HG03571 (cell line): ENCODE results near the gene HEG1.

Source experiments
- ATAC-seq: cut with Tn5 transposase; IDR thresholded peaks from one replicate; pipeline ENCODE4 v1.9.1; 2021; ENCODE audit not compliant: unreplicated experiment

The HEG1 gene

DNA sequence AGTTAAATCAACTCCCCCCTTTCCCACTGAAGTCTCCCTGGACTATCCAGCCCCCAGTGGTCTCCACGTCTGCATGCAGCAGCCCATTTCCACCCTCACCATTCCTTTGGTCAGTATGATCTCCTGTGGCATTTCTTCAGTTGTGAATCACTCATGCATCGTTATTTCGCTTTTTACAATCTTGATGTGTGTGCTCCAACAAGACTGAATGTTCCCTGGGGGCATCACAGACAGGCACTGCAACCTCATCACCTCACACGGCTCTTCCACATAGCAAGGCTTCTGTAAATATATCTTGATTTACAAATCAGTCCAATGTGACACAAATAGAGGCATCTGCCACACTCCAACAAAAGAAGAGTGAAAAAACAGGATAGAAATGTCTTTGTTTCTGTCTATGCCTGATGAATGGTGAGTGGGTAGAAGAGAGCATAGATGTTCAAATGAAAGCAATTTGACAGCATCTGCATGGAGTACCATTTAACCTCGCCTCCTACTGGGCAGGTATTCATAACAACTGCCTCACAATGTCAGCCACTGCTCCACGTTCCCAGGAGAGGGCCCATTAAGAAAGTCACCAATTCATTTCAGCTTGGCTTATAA, 5.2 kb downstream of the HEG1 start:
- no peak for ATAC-seq

DNA sequence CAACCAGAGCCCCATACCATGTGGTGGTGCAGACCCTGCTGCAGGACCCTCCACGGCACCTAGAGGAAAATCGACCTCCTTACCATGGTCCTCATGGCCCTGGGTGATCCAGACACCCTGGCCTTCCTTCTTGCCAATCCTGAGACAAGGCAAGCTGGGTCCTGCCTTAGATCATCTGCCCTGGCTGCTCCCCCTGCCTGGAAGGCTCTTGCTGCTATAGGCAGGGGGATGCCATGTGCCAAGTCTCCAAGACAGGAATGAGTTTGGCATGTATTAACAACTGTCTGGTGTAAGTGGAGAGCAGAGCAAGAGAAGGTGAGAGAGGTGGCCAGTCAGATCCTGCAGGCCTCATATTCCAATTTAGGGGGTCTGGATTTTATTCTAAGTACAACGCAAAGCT, 7.5 kb downstream of the HEG1 start:
- no peak for ATAC-seq

DNA sequence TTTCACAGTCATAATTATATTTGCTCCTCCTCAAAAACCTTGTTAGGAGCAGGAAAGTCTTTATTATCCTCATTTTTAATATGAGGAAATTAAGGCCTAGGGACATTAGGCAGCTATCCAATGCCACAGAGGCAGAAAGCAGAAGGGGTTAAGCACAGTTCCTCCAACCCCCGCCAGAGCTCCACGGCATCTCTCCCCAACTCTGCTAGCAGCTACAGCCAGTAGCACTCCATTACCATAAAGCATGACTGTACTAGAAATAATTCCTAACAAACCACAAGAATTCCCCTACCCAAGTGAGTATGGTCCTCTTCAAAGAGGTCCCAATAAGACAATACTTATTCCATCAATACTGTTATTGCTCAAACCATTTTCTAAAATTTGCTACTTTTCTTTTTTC, 9.8 kb downstream of the HEG1 start:
- no peak for ATAC-seq

DNA sequence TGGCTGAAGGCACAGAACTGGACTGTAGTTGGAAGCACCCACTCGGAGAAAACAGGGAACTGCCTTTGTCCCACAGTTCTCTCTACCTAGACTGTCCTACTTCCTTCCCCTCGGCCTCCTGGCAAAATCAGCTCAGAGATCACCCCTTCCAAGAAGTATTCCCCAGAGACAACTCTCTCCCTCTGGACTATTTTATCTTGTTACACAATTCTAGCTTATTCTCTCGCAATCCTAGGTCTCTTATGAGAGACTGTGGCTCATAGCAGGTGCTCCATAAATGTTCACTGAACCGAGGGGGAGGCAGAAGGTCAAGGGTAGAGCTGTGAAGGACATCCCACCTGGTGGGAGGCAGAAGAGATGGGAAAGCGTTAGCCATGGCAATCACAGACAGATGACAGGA, 10.6 kb downstream of the HEG1 start:
- ATAC-seq, result no peak

DNA sequence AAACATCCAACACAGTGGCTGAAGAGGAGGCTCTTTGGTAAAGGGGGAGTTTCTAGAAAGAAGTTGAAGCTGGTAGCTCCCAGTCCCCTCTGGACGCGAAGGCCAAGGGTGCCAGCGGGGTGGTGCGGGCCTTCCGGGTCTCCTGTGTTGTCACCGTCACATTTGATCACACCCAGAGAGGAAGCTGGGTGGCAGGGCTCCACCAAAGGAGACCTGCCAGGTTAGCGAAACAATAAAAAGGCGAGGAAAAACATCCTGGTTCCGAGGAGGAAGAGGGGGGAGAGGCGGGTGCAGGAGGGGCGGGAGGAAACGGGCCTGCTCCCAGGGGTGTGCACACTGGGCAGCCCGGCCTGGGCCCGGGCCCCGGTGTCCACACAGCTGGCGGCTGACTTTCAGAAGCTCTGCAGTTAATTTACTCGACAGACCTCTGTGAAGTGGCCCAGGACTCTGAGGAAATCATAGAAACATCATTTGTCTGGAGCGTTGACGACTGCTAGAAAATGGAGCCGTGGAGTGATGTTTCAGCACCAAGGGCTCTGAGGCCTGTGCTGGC, 12.1 kb downstream of the HEG1 start:
- no peak for ATAC-seq

DNA sequence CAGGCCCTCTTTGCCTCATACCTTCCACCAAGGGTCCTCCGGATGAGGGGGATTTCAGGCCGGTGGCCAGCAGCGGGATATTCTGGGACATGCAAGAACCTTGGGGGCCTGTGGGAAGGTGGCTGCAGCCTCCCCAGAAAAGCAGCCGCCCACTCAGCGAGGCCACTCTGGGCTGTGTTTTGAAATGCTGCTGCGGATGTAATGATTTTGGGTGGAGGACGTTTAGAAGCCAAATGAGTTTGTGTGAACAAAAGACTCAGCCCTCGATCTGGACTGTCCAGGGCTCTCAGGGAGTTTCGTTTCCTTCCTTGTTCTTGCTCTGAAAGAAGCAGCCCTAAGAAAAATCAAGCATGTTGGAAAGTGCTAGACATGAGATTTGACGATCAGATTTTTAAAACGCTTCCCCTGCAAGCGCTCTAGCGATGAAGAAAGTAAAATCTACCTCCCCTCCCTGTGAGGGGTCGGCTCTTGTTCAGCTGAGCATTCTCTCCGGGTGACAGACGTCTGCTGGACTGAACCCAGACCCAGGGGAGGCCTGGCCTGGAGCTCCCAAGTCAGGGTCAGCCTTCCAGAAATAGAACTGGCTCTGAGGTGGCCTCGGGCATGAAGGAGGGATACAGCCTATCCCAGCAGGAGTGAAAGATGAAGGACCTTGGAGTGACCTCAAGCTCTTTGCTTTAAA, 12.9 kb downstream of the HEG1 start:
- ATAC-seq, result no peak

DNA sequence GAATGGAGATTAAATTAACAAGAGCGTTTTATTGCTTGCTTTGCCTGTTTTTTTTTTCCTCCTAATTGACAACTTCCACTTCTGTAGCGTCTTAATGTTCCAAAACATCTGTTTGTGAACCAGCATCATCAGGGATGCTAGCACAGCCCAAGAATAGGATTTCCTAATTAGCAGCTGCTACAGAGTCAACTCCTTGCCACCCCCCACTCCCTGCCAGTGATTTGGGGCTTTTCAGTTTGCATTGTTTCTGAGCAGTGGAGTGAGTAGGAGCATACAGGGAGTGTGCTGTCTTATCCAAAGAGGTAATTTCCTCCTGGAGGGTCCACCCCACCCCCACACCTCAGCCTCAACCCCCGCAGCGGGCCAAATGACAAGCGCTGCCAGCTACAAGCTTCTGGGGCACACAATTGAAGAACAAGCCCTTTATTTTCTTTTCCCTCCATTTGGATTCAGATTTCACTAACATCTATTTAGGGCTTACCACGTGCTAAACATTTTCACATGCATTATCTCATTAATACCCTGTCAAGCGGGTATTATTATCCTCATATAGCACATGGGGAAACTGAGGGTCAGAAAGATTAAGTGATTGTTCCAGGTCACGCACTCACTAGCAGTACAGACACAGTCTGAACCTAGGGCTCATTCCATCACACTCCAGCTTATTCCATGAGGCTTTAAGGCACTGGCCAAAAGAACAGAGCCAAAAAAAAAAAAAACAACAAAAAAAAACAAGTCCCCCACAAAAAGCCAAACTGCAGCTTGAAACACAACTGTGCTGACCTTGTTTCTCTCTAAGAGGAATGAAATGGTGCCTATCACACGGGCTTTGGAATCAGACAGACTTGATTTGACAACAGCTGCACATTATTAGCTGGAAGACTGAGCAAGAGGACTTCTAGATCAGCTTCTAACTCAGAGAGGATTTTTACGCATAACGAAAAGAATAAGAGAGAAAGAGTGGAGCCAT, 16.4 kb downstream of the HEG1 start:
- no peak for ATAC-seq

DNA sequence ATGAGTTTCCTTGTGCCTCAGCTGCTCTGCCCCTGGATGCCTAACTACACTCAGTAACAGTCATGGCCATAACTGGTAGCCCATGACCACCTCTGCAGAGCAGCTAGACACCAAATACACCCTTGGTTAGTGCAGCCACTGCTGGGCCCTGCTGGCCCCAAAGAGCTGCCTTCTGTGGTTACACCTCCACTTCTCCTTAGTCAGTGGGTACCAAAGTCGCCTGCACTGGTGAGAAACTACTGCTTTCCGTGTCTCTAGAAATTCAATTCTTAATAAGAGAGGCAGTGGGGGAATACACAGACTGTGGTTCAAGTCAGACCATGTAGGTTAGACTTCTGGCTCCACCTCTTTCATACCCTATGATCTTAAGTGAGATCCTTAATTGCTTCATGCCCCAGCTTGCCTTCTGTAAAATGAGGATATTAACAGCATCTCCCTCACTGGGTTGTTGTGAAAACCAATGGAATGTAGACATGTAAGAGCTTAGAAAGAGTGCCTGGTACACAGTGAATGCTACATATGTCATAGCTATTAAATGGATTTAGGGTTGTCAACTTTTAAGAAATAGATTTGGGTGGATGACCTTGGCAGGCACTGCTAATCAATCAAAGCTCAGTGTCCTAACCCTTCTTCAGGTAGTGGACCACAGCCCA, 18.2 kb downstream of the HEG1 start:
- no peak for ATAC-seq

DNA sequence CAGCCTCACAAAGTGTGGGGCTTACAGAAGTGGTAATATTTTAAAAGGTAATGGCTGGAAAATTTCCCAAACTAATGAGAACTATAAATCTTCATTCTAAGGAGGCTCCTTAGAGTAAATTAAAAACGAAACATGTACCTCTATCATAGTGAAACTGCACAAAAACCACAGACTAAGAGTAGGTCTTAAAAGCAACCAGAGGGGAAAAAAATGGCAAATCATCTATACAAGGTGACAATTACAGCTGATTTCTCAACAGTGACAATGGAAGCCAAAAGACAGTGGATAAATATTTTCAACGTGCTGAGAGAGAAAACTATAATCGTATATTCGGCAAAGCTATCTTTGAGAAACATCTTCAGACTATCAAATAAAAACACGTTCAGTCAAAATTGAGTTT, 20.6 kb downstream of the HEG1 start:
- peak; percentile 53 for ATAC-seq

DNA sequence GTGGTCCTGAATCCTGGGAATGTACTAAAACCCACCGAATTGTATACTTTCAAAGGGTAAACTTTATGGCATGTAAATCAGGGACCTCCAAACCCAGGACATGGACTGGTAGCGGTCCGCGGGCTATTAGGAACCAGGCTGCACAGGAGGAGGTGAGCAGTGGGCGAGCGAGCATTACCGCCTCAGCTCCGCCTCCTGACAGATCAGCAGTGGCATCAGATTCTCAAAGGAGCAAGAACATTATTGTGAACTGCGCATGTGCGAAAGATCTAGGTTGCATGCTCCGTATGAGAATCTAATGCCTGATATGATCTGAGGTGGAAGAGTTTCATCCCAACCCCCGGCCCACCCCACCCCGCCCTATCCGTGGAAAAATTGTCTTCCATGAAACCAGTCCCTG, 22.2 kb downstream of the HEG1 start:
- no peak for ATAC-seq

DNA sequence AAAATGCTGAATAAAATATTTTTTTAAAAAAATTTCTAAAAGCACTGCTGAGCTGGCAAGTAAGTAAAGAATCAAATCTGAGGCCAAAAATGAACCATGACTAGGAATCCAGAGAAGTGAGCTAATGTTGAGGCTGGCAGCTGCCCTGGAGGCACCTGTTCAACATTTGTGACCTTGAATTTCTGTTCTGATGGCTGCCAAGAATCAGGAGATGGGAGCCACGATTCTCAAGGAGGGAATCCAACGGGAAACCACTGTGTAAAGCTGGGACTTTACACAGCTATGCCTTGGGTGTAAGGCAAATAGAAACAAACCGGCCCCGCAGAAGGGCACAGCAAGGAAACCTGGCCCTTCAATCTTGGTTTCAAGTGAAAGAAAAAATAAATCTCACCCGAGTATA, 22.7 kb downstream of the HEG1 start:
- ATAC-seq, result no peak

DNA sequence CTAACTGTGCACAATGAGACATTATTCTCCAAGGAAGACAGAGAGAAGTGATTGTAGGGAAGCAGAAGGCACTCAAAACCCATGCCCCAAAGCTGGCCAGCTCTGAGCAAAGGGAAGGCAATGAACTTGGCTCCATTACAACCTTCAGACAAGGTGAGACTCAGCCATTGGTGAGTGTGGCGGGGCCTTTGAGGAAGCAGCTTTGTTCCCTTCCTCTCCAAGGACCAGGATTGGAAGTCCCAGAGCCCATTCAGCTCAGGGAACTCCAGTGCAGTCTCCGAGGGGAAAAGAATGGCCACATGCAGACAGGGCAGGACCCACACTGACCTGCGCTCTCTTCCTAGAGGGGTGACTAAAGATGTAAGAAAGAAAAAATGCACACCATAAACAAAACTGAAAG, 23.1 kb downstream of the HEG1 start:
- ATAC-seq, result no peak

DNA sequence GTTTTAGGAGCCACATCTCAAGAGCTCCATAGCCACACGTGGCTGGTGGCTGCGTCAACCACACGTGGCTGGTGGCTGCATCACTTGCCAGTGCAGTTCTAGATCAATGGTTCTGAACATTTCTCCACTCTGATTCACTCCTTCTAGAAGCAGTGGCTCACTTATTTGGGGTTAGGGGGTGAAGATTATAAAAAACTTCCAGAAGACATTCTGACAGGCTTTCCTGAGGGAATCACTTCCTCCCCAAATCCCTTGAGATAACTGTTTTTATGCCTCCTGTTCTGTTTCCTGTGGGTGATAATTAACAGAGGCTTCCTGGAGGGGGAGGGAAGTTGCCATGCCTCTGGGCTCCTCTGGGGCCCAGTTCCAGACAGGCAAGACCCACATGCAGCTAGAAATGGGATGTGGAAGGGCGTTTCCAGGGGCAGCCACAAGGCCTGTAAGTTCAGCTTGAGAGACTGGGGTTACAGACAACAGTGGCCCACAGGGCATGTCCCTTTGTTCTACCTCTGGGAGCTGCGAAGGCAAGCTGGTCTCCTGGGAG, 23.6 kb downstream of the HEG1 start:
- ATAC-seq, result no peak

DNA sequence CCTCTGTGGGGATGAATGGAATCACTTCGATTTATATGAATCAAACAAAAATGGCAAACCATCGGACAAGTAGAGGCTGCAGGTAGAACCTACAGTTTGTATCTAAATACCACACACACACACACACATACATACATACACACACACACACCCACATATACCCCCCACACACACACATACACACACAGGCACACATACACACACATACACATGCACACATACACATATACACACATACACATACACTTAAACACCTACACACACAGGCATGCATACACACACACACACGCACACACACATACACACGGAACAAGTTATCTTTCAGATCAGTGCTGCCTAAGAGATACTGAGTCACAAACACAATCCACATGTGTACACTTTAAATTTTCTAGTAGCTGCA, 24.3 kb downstream of the HEG1 start:
- no peak for ATAC-seq

DNA sequence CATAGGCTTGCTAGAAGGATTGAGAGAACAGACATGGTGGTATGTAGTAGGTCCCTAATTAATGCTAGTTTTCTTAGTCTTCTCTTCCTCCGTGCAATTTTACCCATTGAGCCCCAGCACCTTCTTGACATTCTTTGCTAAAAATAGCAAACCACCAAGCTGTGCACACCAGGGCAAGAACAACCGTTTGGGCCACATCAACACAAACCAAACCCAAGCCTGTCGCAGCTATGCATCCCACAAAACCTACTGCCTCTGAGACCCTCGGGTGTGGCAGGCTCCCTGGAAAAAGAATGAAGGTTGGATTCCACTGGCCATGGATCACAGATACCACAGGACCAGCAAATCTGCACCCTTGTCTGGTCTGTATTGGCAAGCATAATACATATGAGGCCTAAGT, 27.1 kb downstream of the HEG1 start:
- ATAC-seq, result no peak

DNA sequence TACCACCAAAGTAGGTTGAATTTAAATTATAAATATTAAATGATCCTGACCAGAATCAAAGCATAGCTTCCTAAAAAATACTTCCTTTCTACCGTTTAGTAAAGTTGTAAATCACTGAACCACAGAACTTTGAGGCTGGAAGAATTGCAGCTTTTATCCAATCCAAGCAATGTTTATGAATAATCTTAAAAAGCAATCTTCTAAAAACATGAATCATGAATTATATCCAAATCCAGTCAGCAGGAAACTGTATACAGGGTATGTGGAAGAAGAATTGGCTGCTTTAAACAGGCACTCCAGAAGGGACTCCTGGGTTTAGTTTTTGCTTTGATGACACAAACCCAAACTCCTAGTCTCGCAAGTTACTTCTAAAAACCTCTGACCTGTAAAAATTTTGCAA, 30.2 kb downstream of the HEG1 start:
- ATAC-seq, result no peak

DNA sequence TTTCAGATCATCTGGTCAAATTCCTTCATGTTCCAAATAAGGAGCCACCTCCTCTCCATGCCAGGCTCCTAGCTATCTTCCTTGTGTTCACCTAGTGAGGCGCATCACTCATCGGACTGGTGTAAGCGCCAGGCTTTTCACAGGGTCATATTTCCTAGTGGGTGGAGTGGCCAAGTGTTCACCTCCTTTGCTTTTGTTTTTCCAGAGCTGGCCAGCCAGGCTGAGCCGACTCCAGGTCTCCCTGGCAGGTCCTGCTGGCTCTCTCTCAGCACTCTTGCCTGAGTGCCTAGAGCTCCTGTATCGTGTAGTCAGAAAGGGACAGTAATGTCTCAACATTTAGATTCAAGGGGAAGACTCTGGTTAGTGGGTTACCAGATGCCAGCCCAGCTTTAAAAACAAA, 31.0 kb downstream of the HEG1 start:
- no peak for ATAC-seq

DNA sequence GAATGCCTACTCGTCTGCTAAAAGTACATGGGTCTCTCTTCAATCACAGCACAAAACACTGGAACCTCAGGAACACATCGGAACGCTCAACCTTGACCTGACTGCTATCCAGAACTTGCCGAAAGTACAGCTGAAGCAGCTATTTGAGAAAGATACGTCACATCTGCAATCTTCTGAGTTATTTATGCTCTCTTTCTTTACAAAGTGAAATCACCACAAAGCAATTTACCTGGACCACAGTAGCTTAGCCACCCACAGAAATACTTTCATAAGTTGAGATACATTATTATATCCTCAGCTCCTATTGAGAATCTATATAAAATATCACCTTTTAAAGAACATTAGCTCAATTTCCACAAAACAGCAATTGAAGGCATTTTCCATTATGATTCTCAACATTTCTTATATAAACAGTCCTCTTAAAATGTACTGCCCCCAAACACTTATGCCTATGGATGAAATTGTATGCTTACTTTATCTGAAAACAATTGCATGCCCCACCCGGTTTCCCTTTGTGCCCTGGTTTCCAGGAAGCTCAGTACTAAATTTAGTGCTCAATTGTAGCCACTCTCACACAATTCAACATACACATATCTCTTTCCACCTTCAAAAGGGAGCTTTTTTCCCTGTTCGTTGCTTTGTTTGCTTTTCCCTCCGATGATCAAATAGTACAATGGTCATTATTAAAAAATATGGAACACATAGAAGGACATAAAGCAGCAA, 31.8 kb downstream of the HEG1 start:
- ATAC-seq, result no peak

DNA sequence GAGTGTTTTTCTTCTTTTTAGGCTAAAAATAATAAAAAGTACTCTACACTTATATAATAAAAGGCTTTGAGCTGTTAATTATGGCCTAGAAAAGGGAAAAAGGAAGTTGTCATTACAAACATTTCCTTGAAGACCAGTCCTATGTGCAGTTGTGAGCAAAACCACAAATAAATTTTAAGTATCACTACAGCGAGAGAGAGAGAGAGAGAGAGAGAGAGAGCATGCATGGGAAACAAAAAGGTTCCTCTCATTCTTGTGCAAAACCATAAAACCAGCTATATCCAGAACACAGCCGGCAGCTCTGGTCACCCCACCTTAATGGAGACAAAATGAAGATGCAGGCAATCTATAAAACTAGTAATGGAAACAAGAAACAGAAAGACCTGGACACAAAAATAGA, 33.6 kb downstream of the HEG1 start:
- no peak for ATAC-seq

DNA sequence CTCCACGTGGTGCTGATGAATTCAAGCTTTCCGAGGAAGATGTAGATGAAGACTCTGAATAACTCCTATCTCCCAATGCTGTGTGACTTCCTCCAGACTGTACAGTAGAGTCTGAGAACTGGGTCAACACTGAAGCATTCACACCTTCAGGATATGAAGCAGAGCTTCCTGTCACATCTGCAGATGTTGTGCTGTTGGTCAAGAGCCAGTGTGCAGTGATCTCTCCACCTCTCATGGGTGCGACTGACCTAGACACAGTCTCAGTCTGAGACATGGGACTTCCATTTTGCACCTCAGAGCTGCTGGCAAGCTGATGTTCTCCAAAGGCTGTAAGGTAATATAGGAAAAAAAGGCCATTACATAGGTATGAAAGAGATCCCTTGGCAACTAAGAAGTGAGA, 36.5 kb downstream of the HEG1 start:
- no peak for ATAC-seq
